ENCODE results near the gene SMIM38. TPM values are rescaled to one million over a fixed set of nuclear protein-coding genes. Genes with fewer than 3 reads are reported as not detected.

SMIM38 gene
- total and polyA plus RNA-seq, 4 donors = 0.08 to 1.3 (median 0.43) TPM

DNA sequence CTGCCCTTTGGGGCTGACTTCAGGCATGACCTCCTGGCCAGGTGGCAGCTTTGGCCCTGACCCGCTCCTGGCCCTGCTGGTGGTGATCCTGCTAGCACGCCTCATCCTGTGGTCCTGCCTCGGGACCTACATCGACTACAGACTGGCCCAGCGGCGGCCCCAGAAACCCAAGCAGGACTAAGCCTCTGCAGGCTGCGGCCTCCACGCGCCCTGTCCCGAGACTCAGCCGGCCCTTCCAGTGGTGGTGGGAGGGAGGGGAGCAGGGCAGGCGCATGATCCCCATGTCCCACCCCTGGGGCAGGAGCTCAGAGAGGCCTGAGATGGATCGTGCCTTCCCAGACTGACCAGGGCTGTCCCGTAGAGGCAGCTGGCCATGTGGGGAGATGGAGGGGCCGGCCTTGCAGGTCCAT is 2.1 kb downstream of the SMIM38 start:
- DNase-seq = no peak
- no peak for ATAC-seq (ENCODE audit: insufficient read depth, low FRiP score)
- WGBS, 2 donors = 96 to 97% methylated on average over 15 of the region's 15 CpGs
- Histone ChIP-seq H3K4me1 (ENCODE audit: control insufficient read depth in 5 of 5, insufficient read depth in 5 of 5, low read length in 5 of 5) (peaks cover 3 to 35% (median 16%) of the 10 kb centered on the region in 5 donors), H3K27ac (ENCODE audit: low read depth in 1 of 2, low read length in 1 of 2) (no peak overlapping the region), H3K9ac (ENCODE audit: insufficient read depth in 1 of 2, low read length in 2 of 2) (no peak overlapping the region), H3K4me3 (no peak overlapping the region), H3K36me3 (ENCODE audit: control insufficient read depth in 4 of 4, insufficient read depth in 4 of 4, low read length in 4 of 4) (no peaks in the 10 kb centered on the region), H3K9me3 (ENCODE audit: control insufficient read depth in 4 of 4, insufficient read depth in 3 of 4, low read length in 3 of 4) (no peaks in the 10 kb centered on the region), H3K27me3 (ENCODE audit: control insufficient read depth in 3 of 3, insufficient read depth in 3 of 3, low read length in 2 of 3) (no peaks in the 10 kb centered on the region)
- TF ChIP-seq, protein P1, sequence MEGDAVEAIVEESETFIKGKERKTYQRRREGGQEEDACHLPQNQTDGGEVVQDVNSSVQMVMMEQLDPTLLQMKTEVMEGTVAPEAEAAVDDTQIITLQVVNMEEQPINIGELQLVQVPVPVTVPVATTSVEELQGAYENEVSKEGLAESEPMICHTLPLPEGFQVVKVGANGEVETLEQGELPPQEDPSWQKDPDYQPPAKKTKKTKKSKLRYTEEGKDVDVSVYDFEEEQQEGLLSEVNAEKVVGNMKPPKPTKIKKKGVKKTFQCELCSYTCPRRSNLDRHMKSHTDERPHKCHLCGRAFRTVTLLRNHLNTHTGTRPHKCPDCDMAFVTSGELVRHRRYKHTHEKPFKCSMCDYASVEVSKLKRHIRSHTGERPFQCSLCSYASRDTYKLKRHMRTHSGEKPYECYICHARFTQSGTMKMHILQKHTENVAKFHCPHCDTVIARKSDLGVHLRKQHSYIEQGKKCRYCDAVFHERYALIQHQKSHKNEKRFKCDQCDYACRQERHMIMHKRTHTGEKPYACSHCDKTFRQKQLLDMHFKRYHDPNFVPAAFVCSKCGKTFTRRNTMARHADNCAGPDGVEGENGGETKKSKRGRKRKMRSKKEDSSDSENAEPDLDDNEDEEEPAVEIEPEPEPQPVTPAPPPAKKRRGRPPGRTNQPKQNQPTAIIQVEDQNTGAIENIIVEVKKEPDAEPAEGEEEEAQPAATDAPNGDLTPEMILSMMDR (IDR thresholded peaks at IDR 0.05; ENCODE audit: control extremely low read depth, extremely low read depth) = no peak

DNA sequence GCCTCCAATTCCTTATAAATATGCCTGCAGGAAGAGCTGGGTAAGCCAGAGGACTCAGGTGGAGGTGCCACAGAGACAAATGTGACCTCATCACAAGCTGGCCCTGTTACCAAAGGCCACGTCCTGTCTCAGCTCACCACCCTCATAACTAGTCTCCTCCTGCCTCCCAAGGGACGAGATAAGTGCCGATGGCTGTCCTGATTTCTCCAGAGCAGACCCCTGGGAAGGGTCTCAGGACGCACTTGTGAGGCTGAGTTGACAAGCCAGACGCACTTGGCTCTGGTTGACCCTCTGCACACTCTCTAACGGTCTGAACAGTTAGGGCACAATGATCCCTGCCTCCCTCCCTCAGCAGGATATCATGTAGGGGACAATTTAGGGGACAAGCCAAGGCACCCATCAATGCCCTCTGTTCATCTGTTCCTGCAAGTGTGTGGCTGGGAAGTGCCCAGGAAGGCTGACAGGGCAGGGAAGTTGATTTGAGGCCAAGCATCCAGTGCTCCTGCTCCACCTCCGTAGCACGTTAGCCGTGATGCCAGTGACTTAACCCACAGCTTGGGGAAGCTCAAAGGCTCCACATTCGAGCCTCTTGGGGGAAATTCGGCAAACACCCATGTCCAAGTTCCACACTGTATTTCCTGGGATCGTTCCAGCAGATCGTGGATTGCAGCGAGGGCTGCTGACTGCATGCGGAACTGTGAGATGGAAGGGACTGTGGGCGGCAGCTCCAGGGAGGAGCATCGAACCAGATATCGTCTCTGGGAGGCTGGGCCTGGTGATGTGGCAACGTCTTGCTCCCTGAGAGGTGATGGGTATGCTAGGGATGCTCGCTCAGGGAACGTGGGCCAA is 2.8 kb downstream of the SMIM38 start:
- H3K4me1 ChIP-seq (ENCODE audit: control insufficient read depth in 5 of 5, insufficient read depth in 5 of 5, low read length in 5 of 5) = peaks cover 3 to 28% (median 14%) of the 10 kb centered on the region in 5 donors
- TF ChIP-seq, protein P1 (IDR thresholded peaks at IDR 0.05; ENCODE audit: control extremely low read depth, extremely low read depth) = no peak
- no peak overlapping the region for H3K9ac ChIP-seq (ENCODE audit: insufficient read depth in 1 of 2, low read length in 2 of 2)
- no peaks in the 10 kb centered on the region for H3K36me3 ChIP-seq (ENCODE audit: control insufficient read depth in 4 of 4, insufficient read depth in 4 of 4, low read length in 4 of 4)
- H3K27me3 ChIP-seq (ENCODE audit: control insufficient read depth in 3 of 3, insufficient read depth in 3 of 3, low read length in 2 of 3) = no peaks in the 10 kb centered on the region
- no peak for ATAC-seq (ENCODE audit: insufficient read depth, low FRiP score)
- H3K9me3 ChIP-seq (ENCODE audit: control insufficient read depth in 4 of 4, insufficient read depth in 3 of 4, low read length in 3 of 4) = no peaks in the 10 kb centered on the region
- WGBS, 2 donors = 89 to 94% methylated on average over 21 of the region's 21 CpGs
- H3K27ac ChIP-seq (ENCODE audit: low read depth in 1 of 2, low read length in 1 of 2) = no peak overlapping the region
- no peak for DNase-seq
- no peak overlapping the region for H3K4me3 ChIP-seq

DNA sequence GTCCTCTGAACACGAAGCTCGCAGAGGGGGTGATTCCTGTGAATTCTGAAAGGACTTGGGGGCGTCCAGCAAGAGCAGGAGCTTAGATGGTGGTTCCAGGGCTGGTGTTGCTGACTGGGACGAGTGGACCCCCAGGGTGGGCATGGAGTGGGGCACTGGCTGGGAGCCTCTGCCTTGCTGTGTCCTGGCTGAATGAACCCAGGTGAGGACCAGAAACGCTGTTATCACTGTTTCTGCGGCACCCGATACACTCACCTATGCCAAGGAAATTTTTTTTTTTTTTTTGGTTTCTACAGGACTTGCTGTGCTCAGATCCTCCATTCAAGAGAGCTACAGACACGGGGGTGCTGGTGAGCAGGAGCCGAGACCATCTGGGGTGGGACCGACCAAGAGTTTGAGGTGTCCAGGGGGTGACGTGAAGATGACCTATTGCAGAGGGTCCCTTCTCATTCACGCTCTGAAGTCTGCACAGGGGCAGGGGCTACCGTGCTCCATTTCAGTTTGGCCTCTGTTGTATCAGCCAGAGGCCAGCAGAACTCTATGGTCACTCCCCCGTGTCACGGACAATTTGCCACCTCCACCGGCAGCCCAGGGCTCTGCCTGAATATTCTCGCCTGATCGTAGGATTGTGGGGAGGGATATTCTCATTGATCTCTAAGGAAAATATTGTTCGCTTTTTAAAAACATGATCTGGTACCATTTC is 3.6 kb downstream of the SMIM38 start:
- ATAC-seq (ENCODE audit: insufficient read depth, low FRiP score) (no peak), DNase-seq (no peak)
- no peak overlapping the region for H3K27ac ChIP-seq (ENCODE audit: low read depth in 1 of 2, low read length in 1 of 2)
- H3K4me1 ChIP-seq (ENCODE audit: control insufficient read depth in 5 of 5, insufficient read depth in 5 of 5, low read length in 5 of 5) = peaks cover 3 to 26% (median 13%) of the 10 kb centered on the region in 5 donors
- no peaks in the 10 kb centered on the region for H3K27me3 ChIP-seq (ENCODE audit: control insufficient read depth in 3 of 3, insufficient read depth in 3 of 3, low read length in 2 of 3)
- WGBS, 2 donors = 95 to 97% methylated on average over 19 of the region's 19 CpGs
- H3K4me3 ChIP-seq = no peak overlapping the region
- TF ChIP-seq, protein P1 (IDR thresholded peaks at IDR 0.05; ENCODE audit: control extremely low read depth, extremely low read depth) = no peak
- H3K9ac ChIP-seq (ENCODE audit: insufficient read depth in 1 of 2, low read length in 2 of 2) = no peak overlapping the region
- H3K9me3 ChIP-seq (ENCODE audit: control insufficient read depth in 4 of 4, insufficient read depth in 3 of 4, low read length in 3 of 4) = peaks cover 0 to 5% (median under 1%) of the 10 kb centered on the region in 4 donors
- no peaks in the 10 kb centered on the region for H3K36me3 ChIP-seq (ENCODE audit: control insufficient read depth in 4 of 4, insufficient read depth in 4 of 4, low read length in 4 of 4)
